ENCODE results near the gene NLGN4Y.

Gene NLGN4Y

GRCh38 chrY:14524272-14525231 lies at the start of gene NLGN4Y:
Gene NLGN4Y, plus strand, starts transcription at chrY:14524529. Its CDS starts 97,591 bp downstream, at chrY:14622120.
- DNase-seq = no peak

GRCh38 chrY:14485935-14486334 lies 38.4 kb upstream of the NLGN4Y start:
- DNase-seq = no peak

- DNase-seq = no peak
Observed at GRCh38 chrY:14490226-14490625, 34.1 kb upstream of the NLGN4Y start.

- no peak for DNase-seq
Observed at GRCh38 chrY:14498071-14498470, 26.3 kb upstream of the NLGN4Y start.

- no peak for DNase-seq
Observed at GRCh38 chrY:14504592-14504991, 19.7 kb upstream of the NLGN4Y start.

GRCh38 chrY:14522379-14522950 lies 1.9 kb upstream of the NLGN4Y start:
- no peak for DNase-seq

- DNase-seq = no peak
Observed at GRCh38 chrY:14523491-14524271, 648 bp upstream of the NLGN4Y start.

GRCh38 chrY:14525315-14525714 lies 986 bp downstream of the NLGN4Y start:
- no peak for DNase-seq

- DNase-seq = no peak
Observed at GRCh38 chrY:14528361-14528760, 4.0 kb downstream of the NLGN4Y start.

GRCh38 chrY:14536703-14537102 lies 12.4 kb downstream of the NLGN4Y start:
- DNase-seq = no peak

GRCh38 chrY:14543506-14543905 lies 19.2 kb downstream of the NLGN4Y start:
- no peak for DNase-seq

- no peak for DNase-seq
Observed at GRCh38 chrY:14581294-14581693, 57.0 kb downstream of the NLGN4Y start.

- DNase-seq = no peak
Observed at GRCh38 chrY:14586725-14587124, 62.4 kb downstream of the NLGN4Y start.

GRCh38 chrY:14601372-14601771 lies 77.0 kb downstream of the NLGN4Y start:
- no peak for DNase-seq

- no peak for DNase-seq
Observed at GRCh38 chrY:14617625-14618024, 93.3 kb downstream of the NLGN4Y start.

- no peak for DNase-seq
Observed at GRCh38 chrY:14618513-14618912, 94.2 kb downstream of the NLGN4Y start.

GRCh38 chrY:14628208-14628607 lies 103.9 kb downstream of the NLGN4Y start:
- no peak for DNase-seq

GRCh38 chrY:14631676-14632075 lies 107.3 kb downstream of the NLGN4Y start:
- DNase-seq = no peak

- DNase-seq = no peak
Observed at GRCh38 chrY:14633718-14634117, 109.4 kb downstream of the NLGN4Y start.

GRCh38 chrY:14634954-14635353 lies 110.6 kb downstream of the NLGN4Y start:
- DNase-seq = no peak

GRCh38 chrY:14637551-14637950 lies 113.2 kb downstream of the NLGN4Y start:
- no peak for DNase-seq

- no peak for DNase-seq
Observed at GRCh38 chrY:14641853-14642252, 117.5 kb downstream of the NLGN4Y start.

GRCh38 chrY:14644157-14644952 lies 120.0 kb downstream of the NLGN4Y start:
- no peak for DNase-seq

Measured in midbrain (tissue), 1 donor.